Prostate gland (tissue), 2 donors: ENCODE results near the gene MYMK. TPM values are rescaled to one million over a fixed set of nuclear protein-coding genes. Genes with fewer than 3 reads are reported as not detected.
"Not testable (repeated sequence)": the region's sequence is repeated elsewhere in the genome, so short reads cannot be mapped to it uniquely, and the experiment has no call there.

ENCODE experiments used
- DNase-seq: peaks from one replicate; pipeline ENCODE4 v3.0.0-alpha.2; 2019; ENCODE audit warnings: low spot score
- H3K27ac ChIP-seq, 2 donors: fragments of 200-600 bp; sonication (generic); 2 replicates each; pipeline ENCODE4 v1.5.1; 2017 to 2019
- H3K27me3 ChIP-seq: fragments of 200-600 bp; sonication (generic); replicated peaks from 2 replicates; pipeline ENCODE4 v1.5.1; 2019; ENCODE audit not compliant: insufficient read depth
- H3K36me3 ChIP-seq, 2 donors: fragments of 200-600 bp; sonication (generic); 1 replicate in 1 of 2; 2 replicates in 1 of 2; pipeline versions ENCODE4 v1.5.1 to v1.8.1; 2017 to 2019
- H3K4me1 ChIP-seq: fragments of 200-600 bp; sonication (generic); replicated peaks from 2 replicates; pipeline ENCODE4 v1.5.1; 2019
- H3K4me3 ChIP-seq, 2 donors: fragments of 200-600 bp; sonication (generic); 2 replicates each; pipeline ENCODE4 v1.5.1; 2017 to 2019
- H3K9me3 ChIP-seq: fragments of 200-600 bp; sonication (generic); 2 replicates; pipeline ENCODE4 v1.5.1; 2017
- CTCF ChIP-seq, 4 experiments: fragments of 200-600 bp in 2 of 4; fragments of 450-650 bp in 2 of 4; sonication (generic) in 2 of 4; IDR thresholded peaks; 1 replicate in 3 of 4; 2 replicates in 1 of 4; pipeline ENCODE4 v1.5.1; 2016 to 2019; ENCODE audit warnings: antibody characterized with exemption in 4 of 4, mild to moderate bottlenecking in 2 of 4, moderate library complexity in 2 of 4
- POLR2A ChIP-seq: fragments of 450-650 bp; IDR thresholded peaks from one replicate; pipeline ENCODE4 v1.6.1; 2016; ENCODE audit warnings: antibody characterized with exemption, mild to moderate bottlenecking
- POLR2AphosphoS5 ChIP-seq: sonication (generic); formaldehyde crosslinking; IDR thresholded peaks from one replicate; pipeline ENCODE4 v1.6.1; 2017; ENCODE audit warnings: antibody characterized with exemption
- WGBS: methylation state at CpG from one replicate; pipeline ENCODE4 v1.1.5; 2018; 5-methylcytosine and 5-hydroxymethylcytosine counted together
- intact Hi-C: fragments of 100-400 bp; cut with DNase I; formaldehyde crosslinking; loops from one replicate; pipeline ENCODE4 v1.14.2; 2022
- total RNA-seq, 2 donors: library from RNA; depleted of rRNA; stranded (reverse); fragments of >200 nt; gene quantifications; one replicate each; pipeline ENCODE4 v1.1.0, GENCODE V29; 2016

The MYMK gene
- total RNA-seq, 2 donors from 2014 or later: not detected

GRCh38 chr9:133568186-133568585 lies 43.4 kb upstream of the MYMK start:
- Histone ChIP-seq H3K36me3 (no peaks in the 10 kb centered on the region), H3K4me3 (no peak overlapping the region), H3K27me3 (no peaks in the 10 kb centered on the region), H3K9me3 (no peaks in the 10 kb centered on the region), H3K4me1 (peaks cover 12% of the 10 kb centered on the region), H3K27ac (no peak overlapping the region)
- no peak for DNase-seq
- 90% methylated on average over 33 of the region's 33 CpGs for WGBS
- TF ChIP-seq CTCF (IDR thresholded peaks at IDR 0.05) (no peak), POLR2AphosphoS5 (no peak), POLR2A (no peak)
- intact Hi-C loops: no loop called here

GRCh38 chr9:133566817-133567216 lies 42.1 kb upstream of the MYMK start:
- Histone ChIP-seq H3K27me3 (no peaks in the 10 kb centered on the region), H3K4me1 (peaks cover 4% of the 10 kb centered on the region), H3K4me3 (no peak overlapping the region), H3K9me3 (no peaks in the 10 kb centered on the region), H3K36me3 (no peaks in the 10 kb centered on the region), H3K27ac (no peak overlapping the region)
- no peak for DNase-seq
- intact Hi-C loops: no loop called here
- 91% methylated on average over 11 of the region's 17 CpGs for WGBS
- TF ChIP-seq POLR2AphosphoS5: no peak
- no peak for TF ChIP-seq CTCF (IDR thresholded peaks at IDR 0.05)
- no peak for TF ChIP-seq POLR2A

- Histone ChIP-seq H3K9me3 (no peaks in the 10 kb centered on the region), H3K27ac (no peak overlapping the region), H3K4me3 (no peak overlapping the region), H3K4me1 (peaks cover 4% of the 10 kb centered on the region), H3K27me3 (no peaks in the 10 kb centered on the region), H3K36me3 (no peaks in the 10 kb centered on the region)
- intact Hi-C loops: no loop called here
- 91% methylated on average over 13 of the region's 14 CpGs for WGBS
- TF ChIP-seq CTCF (IDR thresholded peaks at IDR 0.05) (no peak), POLR2A (no peak), POLR2AphosphoS5 (no peak)
- DNase-seq: no peak
These were observed 41.6 kb upstream of the MYMK start for GRCh38 chr9:133566382-133566781.

- DNase-seq: no peak
- Histone ChIP-seq H3K27ac (no peak overlapping the region), H3K9me3 (no peaks in the 10 kb centered on the region), H3K4me1 (peaks cover 4% of the 10 kb centered on the region), H3K36me3 (no peaks in the 10 kb centered on the region), H3K4me3 (no peak overlapping the region), H3K27me3 (no peaks in the 10 kb centered on the region)
- intact Hi-C loops: no loop called here
- TF ChIP-seq POLR2A (no peak), CTCF (IDR thresholded peaks at IDR 0.05) (no peak), POLR2AphosphoS5 (no peak)
- WGBS: 82% methylated on average over 11 of the region's 11 CpGs
These were observed 39.8 kb upstream of the MYMK start for GRCh38 chr9:133564451-133565116.

- H3K27ac ChIP-seq, H3K4me3 ChIP-seq, H3K4me1 ChIP-seq, H3K9me3 ChIP-seq, intact Hi-C loops, H3K27me3 ChIP-seq, DNase-seq, H3K36me3 ChIP-seq: not testable (repeated sequence)
These were observed 39.1 kb upstream of the MYMK start for GRCh38 chr9:133563814-133564213.
